ENCODE measurements around the gene NR1I2. TPM values are rescaled to one million over a fixed set of nuclear protein-coding genes. Genes with fewer than 3 reads are reported as not detected.

Gene NR1I2
- total and polyA plus RNA-seq, 2 donors (not counting 1 experiment from before 2014, with no cell fraction given), result 0.30 to 0.52 TPM

DNA sequence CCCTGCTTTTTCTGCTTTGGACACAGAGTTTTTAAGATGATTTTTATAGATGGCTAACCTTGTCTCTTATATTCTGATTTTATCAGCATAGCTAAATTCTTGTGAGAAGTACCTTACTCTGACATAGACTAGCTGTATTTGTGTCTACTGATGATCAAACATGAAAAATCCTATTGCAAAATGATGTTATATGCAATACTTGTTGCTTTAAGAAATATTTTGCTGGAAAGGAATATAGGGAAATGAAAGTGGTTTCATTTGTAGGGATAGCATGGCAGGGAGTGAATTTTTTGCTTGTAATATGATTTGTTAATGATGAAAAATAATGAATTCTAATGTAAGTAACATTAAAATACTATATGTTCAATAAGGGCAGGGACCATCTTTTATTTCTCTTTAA, 43.2 kb upstream of the NR1I2 start:
- no peak overlapping the region for H3K27ac Mint-ChIP-seq
- intact Hi-C loops (cut with micrococcal nuclease), result no loop called here
- H2AFZ ChIP-seq (ENCODE audit: insufficient read depth, low read depth, low read length, poor library complexity, severe bottlenecking), result no peak overlapping the region
- H3K27me3 Mint-ChIP-seq, result peaks cover 9% of the 10 kb centered on the region
- H3K4me1 ChIP-seq (ENCODE audit: control insufficient read depth in 2 of 2, insufficient read depth in 2 of 2, low read length in 2 of 2), result no peaks in the 10 kb centered on the region
- POLR2A ChIA-PET, result no interaction called here
- no peak overlapping the region for H3K9ac ChIP-seq (ENCODE audit: low read length)
- H3K79me2 ChIP-seq (ENCODE audit: control insufficient read depth, insufficient read depth, low read length), result no peaks in the 10 kb centered on the region
- no peaks in the 10 kb centered on the region for H3K36me3 ChIP-seq (replicated peaks in 1 of 2; ENCODE audit: control extremely low read depth in 1 of 2, control insufficient read depth in 1 of 2, extremely low read depth in 1 of 2, insufficient read depth in 2 of 2, low read length in 1 of 2)
- H3K27ac ChIP-seq (ENCODE audit: low read length in 2 of 2), result no peak overlapping the region
- TF ChIP-seq EZH2 (IDR thresholded peaks at IDR 0.05; ENCODE audit: borderline replicate concordance, insufficient read depth, low read depth, low read length, poor library complexity, severe bottlenecking), result no peak
- TF ChIP-seq, protein P1, sequence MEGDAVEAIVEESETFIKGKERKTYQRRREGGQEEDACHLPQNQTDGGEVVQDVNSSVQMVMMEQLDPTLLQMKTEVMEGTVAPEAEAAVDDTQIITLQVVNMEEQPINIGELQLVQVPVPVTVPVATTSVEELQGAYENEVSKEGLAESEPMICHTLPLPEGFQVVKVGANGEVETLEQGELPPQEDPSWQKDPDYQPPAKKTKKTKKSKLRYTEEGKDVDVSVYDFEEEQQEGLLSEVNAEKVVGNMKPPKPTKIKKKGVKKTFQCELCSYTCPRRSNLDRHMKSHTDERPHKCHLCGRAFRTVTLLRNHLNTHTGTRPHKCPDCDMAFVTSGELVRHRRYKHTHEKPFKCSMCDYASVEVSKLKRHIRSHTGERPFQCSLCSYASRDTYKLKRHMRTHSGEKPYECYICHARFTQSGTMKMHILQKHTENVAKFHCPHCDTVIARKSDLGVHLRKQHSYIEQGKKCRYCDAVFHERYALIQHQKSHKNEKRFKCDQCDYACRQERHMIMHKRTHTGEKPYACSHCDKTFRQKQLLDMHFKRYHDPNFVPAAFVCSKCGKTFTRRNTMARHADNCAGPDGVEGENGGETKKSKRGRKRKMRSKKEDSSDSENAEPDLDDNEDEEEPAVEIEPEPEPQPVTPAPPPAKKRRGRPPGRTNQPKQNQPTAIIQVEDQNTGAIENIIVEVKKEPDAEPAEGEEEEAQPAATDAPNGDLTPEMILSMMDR (IDR thresholded peaks at IDR 0.05), result no peak
- peaks cover 0 to 2% (median 0%) of the 10 kb centered on the region in 4 experiments for H3K27me3 ChIP-seq (replicated peaks in 1 of 4; ENCODE audit: control extremely low read depth in 1 of 4, control insufficient read depth in 3 of 4, insufficient read depth in 4 of 4, low read length in 3 of 4)
- no peak for ATAC-seq (ENCODE audit: low read depth)
- H3K4me1 Mint-ChIP-seq, result no peaks in the 10 kb centered on the region
- H3K9me3 Mint-ChIP-seq (ENCODE audit: insufficient read depth), result no peaks in the 10 kb centered on the region
- CTCF ChIA-PET, result no interaction called here
- H3K4me3 Mint-ChIP-seq, result no peak overlapping the region
- no peaks in the 10 kb centered on the region for H3K9me3 ChIP-seq (ENCODE audit: control extremely low read depth in 1 of 3, control insufficient read depth in 2 of 3, insufficient read depth in 1 of 3, low read length in 2 of 3)
- H4K20me1 ChIP-seq (ENCODE audit: control insufficient read depth, insufficient read depth, low read length, poor library complexity, severe bottlenecking), result no peaks in the 10 kb centered on the region
- no peak overlapping the region for H3K4me2 ChIP-seq (replicated peaks; ENCODE audit: low read depth, low read length, poor library complexity, severe bottlenecking)
- H3K4me3 ChIP-seq (ENCODE audit: control extremely low read depth in 1 of 5, extremely low read depth in 1 of 5, insufficient read depth in 1 of 5, low read depth in 2 of 5, low read length in 4 of 5), result no peak overlapping the region
- no peak for DNase-seq

DNA sequence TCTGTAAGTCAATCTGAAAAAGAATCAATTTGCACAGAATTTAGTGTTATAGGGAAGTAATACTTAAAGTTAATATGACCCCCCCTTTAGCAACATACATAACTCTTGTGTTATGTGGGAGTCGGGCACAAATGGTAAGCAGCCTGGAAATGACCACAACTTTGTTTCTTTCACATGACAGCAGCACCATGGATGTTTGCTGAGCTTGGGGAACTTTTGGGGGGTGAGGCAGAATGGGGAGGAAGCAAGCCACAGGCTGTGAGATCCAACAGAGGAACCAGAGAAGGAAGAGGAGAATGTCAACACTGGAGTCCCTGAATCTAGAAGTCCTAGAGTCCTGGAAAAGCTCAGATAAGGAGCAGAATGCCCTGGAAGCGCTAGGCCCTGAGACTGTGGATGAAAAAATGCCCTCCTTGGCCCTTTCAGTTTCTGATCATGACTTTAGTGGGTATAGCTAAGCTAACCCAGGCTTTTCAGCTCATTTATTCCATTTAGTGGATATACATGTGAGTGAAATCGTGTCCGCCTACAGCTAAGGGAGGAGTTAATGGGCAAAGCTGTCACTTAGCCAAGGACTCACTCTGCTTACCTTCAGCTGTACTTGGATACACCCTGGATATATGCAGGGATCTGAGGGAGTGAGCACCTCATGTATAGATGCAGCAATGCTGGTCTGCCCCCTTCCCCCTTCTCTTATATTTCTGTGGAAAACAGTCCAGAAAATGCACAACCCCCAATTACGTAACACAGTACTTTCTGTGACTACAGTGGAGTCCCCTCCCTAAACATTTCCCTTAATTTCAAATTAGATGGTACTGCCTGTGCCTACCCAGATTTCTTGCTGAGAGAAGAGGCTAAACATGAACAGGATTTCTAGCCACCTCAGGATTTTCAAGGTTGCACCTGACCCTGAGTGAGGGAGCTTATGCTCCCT, 40.0 kb upstream of the NR1I2 start:
- peaks cover 11% of the 10 kb centered on the region for H3K27me3 Mint-ChIP-seq
- Histone ChIP-seq H3K4me3 (ENCODE audit: control extremely low read depth in 1 of 5, extremely low read depth in 1 of 5, insufficient read depth in 1 of 5, low read depth in 2 of 5, low read length in 4 of 5) (no peak overlapping the region), H3K79me2 (ENCODE audit: control insufficient read depth, insufficient read depth, low read length) (no peaks in the 10 kb centered on the region), H3K27ac (ENCODE audit: low read length in 2 of 2) (no peak overlapping the region), H3K27me3 (replicated peaks in 1 of 4; ENCODE audit: control extremely low read depth in 1 of 4, control insufficient read depth in 3 of 4, insufficient read depth in 4 of 4, low read length in 3 of 4) (peaks cover 0 to 2% (median 0%) of the 10 kb centered on the region in 4 experiments), H3K4me1 (ENCODE audit: control insufficient read depth in 2 of 2, insufficient read depth in 2 of 2, low read length in 2 of 2) (no peaks in the 10 kb centered on the region), H3K9me3 (ENCODE audit: control extremely low read depth in 1 of 3, control insufficient read depth in 2 of 3, insufficient read depth in 1 of 3, low read length in 2 of 3) (no peaks in the 10 kb centered on the region), H3K4me2 (replicated peaks; ENCODE audit: low read depth, low read length, poor library complexity, severe bottlenecking) (no peak overlapping the region), H3K36me3 (replicated peaks in 1 of 2; ENCODE audit: control extremely low read depth in 1 of 2, control insufficient read depth in 1 of 2, extremely low read depth in 1 of 2, insufficient read depth in 2 of 2, low read length in 1 of 2) (no peaks in the 10 kb centered on the region), H2AFZ (ENCODE audit: insufficient read depth, low read depth, low read length, poor library complexity, severe bottlenecking) (no peak overlapping the region), H4K20me1 (ENCODE audit: control insufficient read depth, insufficient read depth, low read length, poor library complexity, severe bottlenecking) (no peaks in the 10 kb centered on the region), H3K9ac (ENCODE audit: low read length) (no peak overlapping the region)
- TF ChIP-seq, protein P1 (IDR thresholded peaks at IDR 0.05), result no peak
- no peak for TF ChIP-seq EZH2 (IDR thresholded peaks at IDR 0.05; ENCODE audit: borderline replicate concordance, insufficient read depth, low read depth, low read length, poor library complexity, severe bottlenecking)
- no peaks in the 10 kb centered on the region for H3K4me1 Mint-ChIP-seq
- no peaks in the 10 kb centered on the region for H3K9me3 Mint-ChIP-seq (ENCODE audit: insufficient read depth)
- DNase-seq (no peak), ATAC-seq (ENCODE audit: low read depth) (no peak)
- no peak overlapping the region for H3K27ac Mint-ChIP-seq
- POLR2A ChIA-PET, result no interaction called here
- WGBS (ENCODE audit: insufficient coverage), result 100% methylated on average over 1 of the region's 5 CpGs
- intact Hi-C loops (cut with micrococcal nuclease), result no loop called here
- CTCF ChIA-PET, result no interaction called here
- no peak overlapping the region for H3K4me3 Mint-ChIP-seq

All from B cell (primary cell).